ENCODE data around the gene MON2.

Gene MON2

DNA sequence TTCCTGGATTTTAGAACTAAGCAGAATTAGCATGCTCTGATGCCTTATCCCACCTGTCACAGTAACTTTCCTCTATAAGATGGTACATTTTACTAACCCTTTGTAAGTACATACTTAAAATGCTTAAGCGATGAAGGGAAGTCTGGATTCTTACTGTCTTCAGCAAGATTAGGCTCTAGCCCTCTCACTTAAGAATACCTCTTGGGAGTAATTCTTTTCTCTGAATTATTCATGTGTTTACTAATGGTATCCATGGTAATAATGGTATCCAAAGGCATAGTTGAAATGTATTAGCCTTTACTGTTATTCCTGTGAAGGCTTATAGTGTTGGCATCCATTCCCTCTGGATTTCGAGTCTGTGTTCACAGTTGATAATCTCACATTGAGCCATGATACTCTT lies 176.9 kb downstream of the MON2 start:
- TF ChIP-seq, protein P1, sequence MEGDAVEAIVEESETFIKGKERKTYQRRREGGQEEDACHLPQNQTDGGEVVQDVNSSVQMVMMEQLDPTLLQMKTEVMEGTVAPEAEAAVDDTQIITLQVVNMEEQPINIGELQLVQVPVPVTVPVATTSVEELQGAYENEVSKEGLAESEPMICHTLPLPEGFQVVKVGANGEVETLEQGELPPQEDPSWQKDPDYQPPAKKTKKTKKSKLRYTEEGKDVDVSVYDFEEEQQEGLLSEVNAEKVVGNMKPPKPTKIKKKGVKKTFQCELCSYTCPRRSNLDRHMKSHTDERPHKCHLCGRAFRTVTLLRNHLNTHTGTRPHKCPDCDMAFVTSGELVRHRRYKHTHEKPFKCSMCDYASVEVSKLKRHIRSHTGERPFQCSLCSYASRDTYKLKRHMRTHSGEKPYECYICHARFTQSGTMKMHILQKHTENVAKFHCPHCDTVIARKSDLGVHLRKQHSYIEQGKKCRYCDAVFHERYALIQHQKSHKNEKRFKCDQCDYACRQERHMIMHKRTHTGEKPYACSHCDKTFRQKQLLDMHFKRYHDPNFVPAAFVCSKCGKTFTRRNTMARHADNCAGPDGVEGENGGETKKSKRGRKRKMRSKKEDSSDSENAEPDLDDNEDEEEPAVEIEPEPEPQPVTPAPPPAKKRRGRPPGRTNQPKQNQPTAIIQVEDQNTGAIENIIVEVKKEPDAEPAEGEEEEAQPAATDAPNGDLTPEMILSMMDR (IDR thresholded peaks at IDR 0.05): no peak

DNA sequence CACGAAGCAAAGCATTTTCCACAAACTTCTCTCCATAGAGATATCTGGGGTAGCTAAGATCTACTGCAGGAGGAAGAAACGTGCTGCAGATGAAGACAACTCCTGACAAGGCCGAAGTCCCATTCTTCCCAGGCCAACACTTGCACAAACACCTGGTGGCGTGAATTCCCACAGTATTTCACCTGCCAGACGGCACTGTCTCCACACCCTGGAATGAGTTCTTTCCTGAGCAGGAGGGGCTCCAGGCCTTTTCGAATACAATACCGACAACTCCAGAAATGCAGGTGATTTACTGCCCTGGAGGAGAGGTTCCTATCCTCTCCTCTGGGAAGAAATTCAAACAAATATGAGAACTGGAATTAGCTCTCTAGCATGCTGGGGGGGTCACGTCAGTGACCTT lies 179.9 kb downstream of the MON2 start:
- TF ChIP-seq, protein P1 (IDR thresholded peaks at IDR 0.05): no peak

DNA sequence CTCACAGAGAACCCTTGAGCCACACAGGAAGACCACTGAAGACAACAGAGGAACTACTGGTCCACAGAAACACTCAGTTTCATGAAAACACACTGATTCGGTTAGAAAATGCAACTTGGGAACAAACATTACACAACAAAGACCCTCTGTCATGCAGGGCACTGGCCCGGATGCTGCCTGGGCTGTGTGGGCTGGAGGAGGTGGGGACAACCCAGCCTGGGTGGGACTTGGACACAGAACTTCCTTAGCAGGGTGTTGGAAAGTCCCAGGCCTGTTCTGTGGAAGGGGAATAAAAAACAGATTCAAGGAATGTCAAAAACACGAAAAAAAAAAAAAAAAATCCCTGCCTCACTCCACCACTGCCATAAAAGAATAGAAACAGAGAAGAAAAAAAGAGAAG lies 181.0 kb downstream of the MON2 start:
- TF ChIP-seq, protein P1 (IDR thresholded peaks at IDR 0.05): no peak

DNA sequence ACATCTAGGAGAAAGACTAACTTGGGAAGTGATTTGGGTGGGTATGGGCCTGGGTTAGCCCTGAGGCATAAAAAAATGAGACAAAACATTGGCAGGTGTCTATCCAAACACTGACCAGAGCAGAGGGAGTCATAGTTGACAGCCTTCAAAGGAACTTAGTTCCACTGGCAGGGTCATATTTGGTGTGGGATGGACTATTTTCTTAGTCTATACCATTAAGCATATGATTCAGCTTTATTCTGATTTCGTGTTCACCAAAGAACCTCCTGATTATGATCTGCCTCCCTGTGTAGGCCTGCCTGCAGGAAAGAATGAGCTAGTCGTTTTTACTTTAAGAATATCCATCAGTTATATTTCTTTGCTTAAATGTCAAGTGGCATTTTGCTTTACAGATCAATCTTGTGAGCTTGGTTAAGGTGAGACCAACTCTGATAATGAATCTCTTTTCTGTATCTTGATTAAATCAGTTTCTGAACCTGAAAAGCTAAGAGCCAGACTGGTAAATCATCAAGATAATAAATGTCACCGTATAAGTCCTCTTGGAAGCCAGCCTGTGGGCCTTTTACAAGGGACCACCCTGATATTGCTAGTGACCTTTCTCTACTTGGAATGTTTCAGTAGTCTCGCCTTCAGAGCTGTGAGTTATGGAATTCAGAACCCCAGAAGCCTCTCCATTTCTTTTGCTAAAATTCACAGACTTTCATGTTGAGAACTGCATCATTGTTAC lies 182.9 kb downstream of the MON2 start:
- TF ChIP-seq, protein P1 (IDR thresholded peaks at IDR 0.05): no peak
